HG03060 (cell line): Measurements from ENCODE around the gene KPNB1.

Source experiments
- ATAC-seq: cut with Tn5 transposase; IDR thresholded peaks from one replicate; pipeline ENCODE4 v1.9.1; 2021; ENCODE audit warnings: low read depth, moderate number of reproducible peaks; ENCODE audit not compliant: unreplicated experiment

KPNB1 gene

DNA sequence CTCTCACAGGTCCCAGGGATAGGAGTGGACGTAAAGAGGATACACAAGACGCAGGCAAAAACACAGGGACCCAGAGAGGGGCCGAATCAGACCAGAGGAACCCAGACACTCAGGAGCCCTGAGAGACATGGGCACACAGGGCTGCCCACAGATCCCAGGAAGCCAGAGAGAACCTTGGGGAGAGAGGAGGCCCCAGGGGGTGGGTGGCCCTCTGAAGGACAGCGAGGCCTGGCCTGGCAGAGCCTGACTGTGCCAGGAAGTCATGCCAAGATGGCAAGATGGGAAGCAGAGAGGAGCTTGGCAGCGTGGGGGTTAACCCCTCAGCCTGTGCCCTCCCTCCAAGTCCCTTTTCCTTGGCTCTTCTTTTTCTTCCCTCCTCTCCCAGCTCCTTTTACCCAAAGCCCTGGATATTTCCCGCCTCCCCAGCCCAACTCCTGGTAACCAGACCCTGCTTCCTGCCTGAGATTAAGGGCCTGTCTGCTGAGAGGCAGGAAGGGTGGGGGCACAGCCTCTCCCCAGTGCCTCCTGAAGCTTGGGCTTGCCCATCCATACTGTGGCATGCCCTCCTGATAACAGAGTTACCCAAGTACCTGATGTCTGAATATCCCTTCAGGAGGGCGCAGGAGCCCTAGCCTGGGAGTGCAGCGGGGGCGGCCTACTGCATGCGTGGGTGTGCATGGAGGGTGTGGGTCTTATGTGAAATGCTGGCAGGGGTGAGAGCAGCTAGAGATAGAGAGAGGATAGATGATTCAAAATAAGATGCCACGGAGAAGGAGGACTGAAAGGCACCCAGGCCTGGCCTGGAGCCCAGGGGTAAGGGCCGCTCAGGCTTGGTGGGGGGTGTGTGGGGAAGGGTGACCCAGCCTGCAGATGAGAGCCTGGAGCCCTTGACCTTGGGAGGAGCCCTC, 77.3 kb downstream of the KPNB1 start:
- no peak for ATAC-seq

DNA sequence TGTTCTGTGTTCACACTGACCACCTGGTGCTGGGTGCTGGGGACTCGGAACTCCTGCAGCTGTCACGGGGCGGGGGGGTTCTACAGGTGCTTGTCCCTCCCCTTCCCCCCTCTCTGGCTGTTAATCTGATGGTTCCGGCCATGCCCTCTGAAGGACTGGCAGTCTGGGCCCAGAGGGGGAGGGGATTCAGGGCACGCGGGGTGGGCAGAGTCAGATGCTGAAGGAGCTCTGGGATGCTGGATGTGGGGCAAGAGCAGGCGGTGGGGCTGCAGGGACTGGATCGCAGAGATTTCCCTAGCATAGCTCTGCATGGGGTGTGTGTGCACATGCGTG, 78.0 kb downstream of the KPNB1 start:
- ATAC-seq = no peak

DNA sequence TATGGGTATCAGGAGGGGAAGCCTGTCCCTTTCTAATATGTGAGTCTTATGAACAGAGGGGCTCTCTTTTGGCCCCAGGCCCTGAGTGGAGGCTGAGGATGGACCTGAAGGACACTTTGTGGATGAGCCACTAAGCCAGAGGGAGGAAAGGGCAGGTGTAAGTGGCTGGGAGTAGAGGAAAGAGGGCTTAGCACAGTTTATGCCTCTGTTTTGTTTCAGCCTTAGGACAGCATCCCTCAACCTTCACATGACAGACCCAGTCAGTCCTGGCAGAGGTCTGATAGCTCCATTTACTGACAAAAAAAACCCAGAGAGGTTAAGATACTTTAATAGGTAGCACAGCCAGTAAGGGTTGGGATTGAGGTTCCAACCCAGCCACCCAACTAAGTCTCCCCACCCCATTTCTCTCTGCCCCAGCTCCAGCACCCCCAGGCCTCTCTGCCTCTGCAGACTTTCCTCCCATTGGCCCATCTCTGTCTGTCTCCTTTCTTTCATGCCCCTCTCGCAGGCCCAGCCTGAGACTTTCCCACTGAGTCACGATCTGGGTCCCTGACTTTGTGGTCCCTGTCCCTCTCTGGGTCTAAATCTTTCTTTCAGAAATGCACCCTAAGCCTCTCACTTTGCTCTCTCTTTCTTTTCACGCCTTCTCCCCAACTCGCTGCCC, 78.6 kb downstream of the KPNB1 start:
- ATAC-seq = no peak

DNA sequence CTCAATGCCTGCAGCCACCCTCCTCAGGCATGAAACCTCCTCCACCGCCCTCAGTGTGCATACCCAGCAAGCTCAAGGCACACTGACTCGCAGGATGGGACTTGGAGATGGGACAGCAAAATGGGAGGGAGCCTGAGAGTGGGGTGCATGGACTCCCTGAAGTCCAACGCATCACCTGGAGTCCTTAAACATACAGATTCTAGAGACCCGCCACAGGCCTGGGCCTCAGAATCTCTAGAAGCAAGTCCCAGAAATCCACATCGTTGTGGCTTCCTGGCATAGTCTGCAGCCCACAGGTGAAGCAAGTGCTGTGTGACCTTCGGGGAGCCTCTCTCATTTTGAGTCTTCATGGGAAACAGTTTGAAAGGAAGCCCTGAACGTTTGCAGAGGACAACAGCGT, 79.8 kb downstream of the KPNB1 start:
- ATAC-seq = no peak

DNA sequence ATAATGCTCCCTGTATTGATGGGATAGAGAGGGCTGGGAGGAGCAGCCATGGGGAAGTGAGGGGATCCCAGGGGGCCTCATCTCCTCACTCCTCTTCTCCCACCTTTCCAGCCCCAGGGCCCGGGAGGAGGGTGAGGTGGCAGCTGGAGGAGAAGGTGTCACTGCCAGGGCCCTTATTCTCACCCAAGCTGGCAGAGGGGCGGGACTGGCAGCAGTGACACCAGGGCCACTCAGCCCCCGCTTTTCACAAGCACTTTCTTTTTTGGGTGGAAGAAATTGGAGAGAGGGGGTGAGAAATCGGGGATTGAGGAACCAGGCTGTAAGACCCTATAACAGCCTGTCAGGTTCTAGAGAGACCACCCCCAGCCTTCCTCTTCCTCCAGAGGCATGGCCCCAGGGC, 81.0 kb downstream of the KPNB1 start:
- ATAC-seq = no peak

DNA sequence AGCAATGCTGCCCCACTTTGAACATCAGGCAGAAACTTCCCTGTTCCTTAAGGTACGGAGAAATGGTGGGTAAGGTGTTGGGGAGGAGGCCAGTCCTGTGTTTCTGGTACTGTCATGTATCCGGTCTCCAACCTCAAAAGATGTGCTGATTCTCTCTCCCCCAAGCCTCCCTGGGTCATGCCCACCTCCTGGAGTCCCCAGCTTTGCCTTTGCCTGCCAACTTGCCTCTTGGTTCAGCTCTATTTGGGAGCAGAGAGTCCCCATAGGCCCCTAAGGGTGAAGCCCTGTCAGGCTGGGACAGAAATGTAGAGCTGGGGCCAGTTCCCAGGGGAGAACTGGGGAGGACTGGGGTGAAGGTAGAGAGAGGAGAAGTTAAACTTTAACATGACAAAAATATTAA, 81.7 kb downstream of the KPNB1 start:
- ATAC-seq = no peak

DNA sequence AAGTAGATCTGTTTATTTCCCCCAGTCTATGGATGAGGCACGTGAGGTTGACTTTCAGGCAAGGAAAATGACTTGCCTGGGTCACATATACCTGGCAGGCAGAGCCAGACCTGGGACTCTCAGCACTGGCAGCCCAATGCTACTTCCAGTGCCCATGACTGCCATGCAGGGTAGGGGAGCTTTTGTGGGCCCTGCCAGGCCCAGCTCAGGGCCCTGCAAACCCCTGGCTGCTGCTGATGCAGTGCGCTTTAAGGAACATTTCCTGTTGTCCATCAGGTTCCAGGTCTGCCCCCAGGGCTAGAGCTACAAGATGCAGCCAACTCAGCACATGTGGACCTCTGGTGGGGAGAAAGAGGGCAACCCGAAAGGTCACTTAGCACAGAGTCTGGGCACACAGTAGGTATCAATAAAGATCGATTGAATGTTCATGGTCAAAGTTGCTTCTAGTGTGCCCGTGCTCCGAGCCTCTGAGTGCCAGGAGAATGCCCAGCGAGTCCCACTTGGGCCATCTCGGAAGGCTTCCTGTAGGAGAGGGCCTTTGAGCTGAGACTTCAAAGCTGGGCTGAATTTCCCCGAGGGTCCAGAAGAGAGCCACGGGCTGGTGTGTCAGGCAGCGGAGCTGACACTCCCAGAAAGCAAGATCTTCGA, 82.8 kb downstream of the KPNB1 start:
- no peak for ATAC-seq

DNA sequence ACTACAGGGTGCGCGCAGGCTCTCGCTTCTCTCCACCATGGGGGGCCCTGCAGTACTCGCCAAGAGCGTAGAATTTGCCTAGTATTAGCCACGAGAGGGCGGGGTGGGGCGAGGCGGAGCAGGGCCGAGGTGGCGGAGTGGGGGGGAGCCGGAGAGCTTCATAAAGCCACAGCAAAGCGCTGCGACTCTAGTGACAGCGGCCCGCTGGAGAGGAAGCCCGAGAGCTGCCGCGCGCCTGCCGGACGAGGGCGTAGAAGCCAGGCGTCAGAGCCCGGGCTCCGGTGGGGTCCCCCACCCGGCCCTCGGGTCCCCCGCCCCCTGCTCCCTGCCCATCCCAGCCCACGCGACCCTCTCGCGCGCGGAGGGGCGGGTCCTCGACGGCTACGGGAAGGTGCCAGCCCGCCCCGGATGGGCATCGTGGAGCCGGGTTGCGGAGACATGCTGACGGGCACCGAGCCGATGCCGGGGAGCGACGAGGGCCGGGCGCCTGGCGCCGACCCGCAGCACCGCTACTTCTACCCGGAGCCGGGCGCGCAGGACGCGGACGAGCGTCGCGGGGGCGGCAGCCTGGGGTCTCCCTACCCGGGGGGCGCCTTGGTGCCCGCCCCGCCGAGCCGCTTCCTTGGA, 83.4 kb downstream of the KPNB1 start, which contains the start of gene TBX21:
TBX21 (plus strand) TSS at position 190 of the 627 bp plus-strand sequence; CDS start at position 409, 219 bp downstream.
- ATAC-seq = no peak

DNA sequence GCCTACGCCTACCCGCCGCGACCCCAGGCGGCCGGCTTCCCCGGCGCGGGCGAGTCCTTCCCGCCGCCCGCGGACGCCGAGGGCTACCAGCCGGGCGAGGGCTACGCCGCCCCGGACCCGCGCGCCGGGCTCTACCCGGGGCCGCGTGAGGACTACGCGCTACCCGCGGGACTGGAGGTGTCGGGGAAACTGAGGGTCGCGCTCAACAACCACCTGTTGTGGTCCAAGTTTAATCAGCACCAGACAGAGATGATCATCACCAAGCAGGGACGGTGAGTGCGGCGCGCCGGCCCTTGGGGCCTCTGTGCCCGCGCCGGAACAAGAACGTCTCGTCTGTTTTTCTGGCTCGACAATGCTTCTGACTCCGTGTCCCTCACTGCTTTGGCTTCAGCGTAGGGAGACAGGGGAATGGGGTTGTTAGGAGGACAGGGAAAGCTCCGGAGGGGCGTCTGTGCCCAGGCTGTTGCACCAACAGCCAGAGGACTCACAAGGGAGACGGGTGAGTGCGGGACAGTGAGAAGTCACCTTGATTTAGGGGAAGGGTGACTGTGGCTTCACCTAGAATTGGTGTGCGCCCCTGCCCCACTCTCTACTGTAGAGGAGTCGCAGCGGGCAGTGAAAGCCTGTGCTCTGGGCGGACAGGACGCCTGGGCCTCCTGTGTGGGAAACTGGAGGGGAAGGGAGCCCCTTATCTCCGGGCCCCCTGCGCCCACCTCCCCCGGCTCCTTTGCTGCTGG, 84.1 kb downstream of the KPNB1 start:
- ATAC-seq = no peak

DNA sequence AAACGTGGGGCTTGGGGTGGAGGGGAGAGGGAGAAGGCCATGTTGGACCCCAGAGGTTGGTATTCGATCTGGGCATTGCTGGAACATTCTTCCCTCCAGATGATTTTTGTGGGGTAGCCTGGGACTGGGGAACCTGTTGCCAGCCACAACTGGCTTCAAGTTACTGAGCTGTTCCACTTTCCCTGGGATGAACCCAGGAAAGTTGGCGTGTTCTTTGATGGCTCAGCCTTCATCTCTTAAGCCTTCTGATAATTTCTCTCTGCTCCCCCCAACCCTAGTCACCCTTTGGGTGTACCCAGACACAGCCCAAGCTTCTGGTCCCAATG, 85.4 kb downstream of the KPNB1 start:
- ATAC-seq = no peak
